ENCODE measurements around the gene CPHXL.

CPHXL gene

DNA sequence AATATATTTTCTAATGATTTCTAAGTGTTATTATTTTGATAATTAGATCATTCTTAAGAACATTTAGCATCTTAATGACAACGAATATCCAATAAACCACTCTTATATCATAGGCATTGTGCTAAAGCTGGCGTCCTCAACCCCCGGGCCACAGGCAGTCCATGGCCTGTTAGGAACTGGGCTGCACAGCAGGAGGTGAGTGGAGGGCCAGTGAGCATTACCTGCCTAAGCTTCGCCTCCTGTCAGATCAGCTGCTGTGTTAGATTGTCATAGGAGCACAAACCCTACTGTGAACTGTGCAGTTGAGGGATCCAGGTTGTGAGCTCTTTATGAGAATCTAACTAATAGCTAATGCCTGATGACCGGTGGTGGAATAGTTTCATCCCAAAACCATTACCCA, 28.7 kb downstream of the CPHXL start:
- DNase-seq = no peak

DNA sequence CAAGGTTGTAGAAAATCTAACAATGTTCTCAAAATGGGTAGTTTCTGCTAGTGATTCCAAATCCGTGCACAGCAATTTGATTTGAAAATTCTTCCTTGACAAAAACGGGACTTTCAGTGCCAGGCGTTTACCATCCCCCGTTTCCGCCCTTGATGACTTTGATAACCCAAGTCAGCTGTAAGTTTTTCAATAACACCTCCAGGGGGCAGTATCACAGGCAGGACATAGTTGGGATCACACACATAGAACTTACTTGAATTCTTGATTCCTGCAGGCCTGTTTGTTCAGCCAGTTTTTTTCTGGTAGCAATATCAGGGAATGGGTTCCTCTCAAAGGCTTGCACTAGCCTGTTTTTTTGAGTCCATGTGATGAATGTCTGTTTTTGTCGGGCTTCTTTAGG, 30.6 kb downstream of the CPHXL start:
- DNase-seq = no peak

DNA sequence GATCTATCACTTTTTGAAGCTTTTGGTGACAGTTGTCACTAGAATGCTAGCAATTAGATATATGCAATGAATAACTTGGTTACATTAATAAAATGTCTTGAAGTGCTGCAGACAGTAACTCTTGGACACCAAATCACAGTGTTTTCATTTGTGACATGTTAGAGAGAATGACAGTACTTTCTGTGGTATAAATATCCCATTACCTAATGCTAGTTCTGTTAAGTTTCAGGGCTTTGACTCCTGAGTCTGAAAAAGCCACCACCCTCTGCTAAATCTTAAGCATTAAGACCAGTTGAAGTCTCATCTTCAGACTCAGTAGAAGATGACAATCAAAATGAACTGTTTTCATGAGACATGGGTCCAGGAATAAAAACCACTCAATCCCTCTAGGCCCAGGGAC, 38.9 kb downstream of the CPHXL start:
- no peak for DNase-seq

DNA sequence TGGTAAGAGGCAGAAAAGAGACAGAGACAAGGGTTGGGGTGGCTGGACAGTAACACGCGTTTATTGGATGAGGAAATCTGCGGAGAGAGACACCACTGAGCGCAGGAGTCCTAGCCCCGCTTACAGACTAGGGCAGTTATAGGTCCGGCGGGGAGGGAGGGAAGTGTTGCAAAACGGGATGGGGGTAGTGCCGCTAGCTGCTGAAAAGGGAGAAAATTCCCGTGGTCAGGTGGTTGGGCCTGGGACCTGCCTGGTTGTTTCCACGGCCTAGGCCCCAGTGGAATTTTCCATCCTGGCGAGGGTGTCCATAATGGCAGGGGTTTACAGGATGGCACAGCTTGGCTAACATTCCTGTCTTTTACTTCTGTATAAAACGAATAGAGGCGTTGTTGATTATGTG, 44.0 kb downstream of the CPHXL start:
- no peak for DNase-seq

DNA sequence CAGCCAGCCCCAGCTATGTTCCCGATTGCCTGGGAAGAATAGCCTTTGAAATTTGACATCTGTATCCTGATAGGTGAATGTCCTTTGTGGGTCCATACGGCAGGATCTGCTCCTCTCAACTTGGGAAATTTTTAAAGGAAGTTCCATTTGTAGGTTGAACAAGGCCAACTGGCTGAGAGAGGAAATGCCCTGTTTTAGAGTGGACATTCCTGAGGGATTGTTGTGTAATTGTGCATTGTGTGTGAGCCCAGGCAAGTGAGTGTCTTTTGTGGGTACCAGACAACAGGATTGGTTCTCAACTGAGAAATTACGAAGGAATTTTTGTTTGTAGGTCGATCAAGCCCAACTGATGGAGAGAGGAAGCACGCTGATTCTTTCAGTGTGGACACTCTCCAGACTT, 46.9 kb downstream of the CPHXL start:
- no peak for DNase-seq

DNA sequence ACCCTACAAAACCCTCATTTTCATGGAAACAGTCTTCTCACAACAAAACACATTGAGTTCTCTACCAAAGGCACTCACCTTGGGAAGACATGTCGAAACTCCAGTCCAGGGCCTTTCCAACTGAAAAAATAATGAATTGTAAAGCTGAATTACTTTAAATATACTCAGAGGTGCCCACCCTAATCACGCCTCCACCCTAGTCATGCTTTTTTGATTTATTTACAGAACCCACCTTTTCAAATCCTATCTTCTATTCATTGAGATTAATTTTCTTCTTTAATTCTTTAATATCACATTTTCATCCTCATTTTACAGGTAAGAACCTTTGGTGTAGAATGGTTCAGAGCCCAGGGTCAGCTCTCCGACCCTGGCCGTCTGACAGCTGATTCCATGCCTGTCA, 49.4 kb downstream of the CPHXL start, which contains the start of gene CPHXL2:
Gene CPHXL2, minus strand, starts transcription at position 101 of the 400 bp plus-strand sequence. Its CDS starts 10 bp downstream, at position 91.
- no peak for DNase-seq

DNA sequence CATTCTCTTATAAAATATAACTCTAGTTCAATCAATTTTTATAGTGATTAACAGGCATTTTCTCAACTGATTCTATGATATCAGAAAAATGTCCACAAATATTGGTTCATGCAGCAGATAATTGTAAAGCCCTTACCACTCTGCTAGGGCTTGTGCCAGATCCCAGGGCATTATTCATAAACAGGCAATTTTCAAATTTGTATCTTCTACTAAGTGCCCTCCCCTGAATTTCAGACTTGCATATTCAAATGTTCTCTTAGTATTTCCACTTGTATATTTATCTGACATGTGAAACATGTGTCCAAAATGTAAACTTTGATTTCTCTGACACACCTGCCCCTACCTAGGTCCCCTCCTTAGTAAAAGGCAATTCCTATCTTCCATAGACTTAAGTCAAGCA, 58.8 kb downstream of the CPHXL start:
- DNase-seq = no peak
